Measurements from ENCODE around the gene TCEAL3. TPM values are rescaled to one million over a fixed set of nuclear protein-coding genes. Genes with fewer than 3 reads are reported as not detected.
A peak's percentile ranks its signal among the peaks of the same experiment; 100 is the strongest.
"Not testable (repeated sequence)": the region's sequence is repeated elsewhere in the genome, so short reads cannot be mapped to it uniquely, and the experiment has no call there.

TCEAL3 gene
- total RNA-seq, 2 donors from 2014 or later: 75.5 to 92.0 TPM

DNA sequence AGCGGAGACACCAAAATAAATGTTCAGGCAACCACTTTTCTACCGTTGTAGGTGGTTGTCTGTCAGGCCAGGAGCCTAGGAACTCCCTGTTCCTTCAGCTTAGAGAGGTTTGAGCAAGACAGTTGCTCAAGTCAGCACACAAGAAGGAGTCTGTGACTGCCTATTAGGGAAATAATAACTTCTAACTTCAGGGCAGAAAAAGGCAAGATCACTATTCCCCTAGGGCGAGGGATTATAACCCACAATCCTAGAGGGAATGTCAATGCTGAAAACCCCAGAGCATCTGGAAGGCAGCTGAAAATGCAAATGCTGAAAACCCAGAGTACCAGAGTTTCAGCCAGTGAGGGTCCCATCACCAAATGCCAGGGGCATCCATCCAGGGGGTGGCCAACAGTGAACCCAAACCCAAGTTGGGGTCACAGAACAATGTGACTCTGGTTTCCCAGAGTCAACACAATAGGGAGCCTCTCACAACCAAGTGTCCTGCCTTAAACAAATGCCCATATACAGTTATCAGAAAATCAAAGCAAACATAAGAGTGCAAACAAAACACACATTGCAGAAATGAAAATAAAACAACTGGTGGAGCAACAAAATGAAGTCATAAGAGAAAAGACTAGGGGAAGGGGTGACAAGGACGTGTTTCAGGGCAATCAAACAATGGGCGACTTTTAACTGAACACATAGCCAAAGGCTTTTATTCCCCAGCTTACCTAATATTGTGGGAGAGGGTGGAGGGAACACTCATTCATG is 51.1 kb downstream of the TCEAL3 start:
- no peak for DNase-seq (ENCODE audit: low spot score)
- no peak overlapping the region for H3K4me3 ChIP-seq
- no peaks in the 10 kb centered on the region for H3K36me3 ChIP-seq
- H3K27ac ChIP-seq: peak overlapping the region in 1 of 2 donors; percentile 46
- WGBS: 75% methylated on average over 3 of the region's 5 CpGs
- TF ChIP-seq POLR2AphosphoS5 (IDR thresholded peaks at IDR 0.05) (no peak), POLR2A (IDR thresholded peaks at IDR 0.05) (no peak)
- TF ChIP-seq, protein P1, sequence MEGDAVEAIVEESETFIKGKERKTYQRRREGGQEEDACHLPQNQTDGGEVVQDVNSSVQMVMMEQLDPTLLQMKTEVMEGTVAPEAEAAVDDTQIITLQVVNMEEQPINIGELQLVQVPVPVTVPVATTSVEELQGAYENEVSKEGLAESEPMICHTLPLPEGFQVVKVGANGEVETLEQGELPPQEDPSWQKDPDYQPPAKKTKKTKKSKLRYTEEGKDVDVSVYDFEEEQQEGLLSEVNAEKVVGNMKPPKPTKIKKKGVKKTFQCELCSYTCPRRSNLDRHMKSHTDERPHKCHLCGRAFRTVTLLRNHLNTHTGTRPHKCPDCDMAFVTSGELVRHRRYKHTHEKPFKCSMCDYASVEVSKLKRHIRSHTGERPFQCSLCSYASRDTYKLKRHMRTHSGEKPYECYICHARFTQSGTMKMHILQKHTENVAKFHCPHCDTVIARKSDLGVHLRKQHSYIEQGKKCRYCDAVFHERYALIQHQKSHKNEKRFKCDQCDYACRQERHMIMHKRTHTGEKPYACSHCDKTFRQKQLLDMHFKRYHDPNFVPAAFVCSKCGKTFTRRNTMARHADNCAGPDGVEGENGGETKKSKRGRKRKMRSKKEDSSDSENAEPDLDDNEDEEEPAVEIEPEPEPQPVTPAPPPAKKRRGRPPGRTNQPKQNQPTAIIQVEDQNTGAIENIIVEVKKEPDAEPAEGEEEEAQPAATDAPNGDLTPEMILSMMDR (IDR thresholded peaks at IDR 0.05): no peak
- no peaks in the 10 kb centered on the region for H3K27me3 ChIP-seq (replicated peaks; ENCODE audit: insufficient read depth)
- no peaks in the 10 kb centered on the region for H3K4me1 ChIP-seq (replicated peaks)
- intact Hi-C loops (cut with DNase I): no loop called here
- no peaks in the 10 kb centered on the region for H3K9me3 ChIP-seq

DNA sequence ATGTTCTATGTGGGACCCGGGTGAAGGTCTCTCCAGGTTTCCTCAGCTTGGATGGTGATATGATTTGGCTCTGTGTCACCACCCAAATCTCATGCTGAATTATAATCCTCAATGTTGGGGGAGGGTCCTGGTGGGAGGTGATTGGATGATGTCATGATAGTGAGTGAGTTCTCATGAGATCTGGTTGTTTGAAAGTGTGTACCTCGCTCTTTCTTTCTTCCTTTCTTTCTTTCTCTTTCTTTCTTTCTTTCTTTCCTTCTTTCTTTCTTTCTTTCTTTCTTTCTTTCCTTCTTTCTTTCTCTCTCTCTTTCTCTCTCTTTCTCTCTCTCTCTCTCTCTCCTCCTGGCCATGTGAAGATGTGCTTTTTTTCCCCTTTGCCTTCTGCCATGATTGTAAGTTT is 51.7 kb downstream of the TCEAL3 start:
- H3K36me3 ChIP-seq; H3K4me1 ChIP-seq (replicated peaks); DNase-seq (ENCODE audit: low spot score); H3K27me3 ChIP-seq (replicated peaks; ENCODE audit: insufficient read depth); H3K9me3 ChIP-seq; intact Hi-C loops (cut with DNase I); H3K27ac ChIP-seq; H3K4me3 ChIP-seq: not testable (repeated sequence)
- 83% methylated on average over 2 of the region's 2 CpGs for WGBS

Other genes with a start within 250 kb of the TCEAL3 start
- gene BEX3, start 231.4 kb upstream of the TCEAL3 start, total RNA-seq: 100 to 1,000 TPM; 249 to 418 TPM
- gene RAB40A, start 88.5 kb upstream of the TCEAL3 start, total RNA-seq: 10 to 100 TPM in 1 of 2 donors, 1 to 10 TPM in 1; 1.5 to 24.7 TPM
- gene TCEAL4, start 22.4 kb upstream of the TCEAL3 start, total RNA-seq: 100 to 1,000 TPM; 127 to 182 TPM
- gene TCEAL1, start 21.0 kb downstream of the TCEAL3 start, total RNA-seq: 10 to 100 TPM; 78.1 to 94.0 TPM
- gene MORF4L2, start 78.7 kb downstream of the TCEAL3 start, total RNA-seq: 100 to 1,000 TPM; 287 to 313 TPM
- gene TMEM31, start 102.9 kb downstream of the TCEAL3 start, total RNA-seq: 1 to 10 TPM in 1 of 2 donors, not detected in 1; 7.6 TPM
- 10 to 100 TPM in 1 of 2 donors, 1 to 10 TPM in 1; 2.9 to 77.5 TPM for gene PLP1, start 168.9 kb downstream of the TCEAL3 start, total RNA-seq
- 1 to 10 TPM; 2.8 to 4.5 TPM for gene RAB9B, start 224.3 kb downstream of the TCEAL3 start, total RNA-seq

All from prostate gland (tissue), 2 donors.